Measurements from ENCODE around the gene DCTN4. TPM values are rescaled to one million over a fixed set of nuclear protein-coding genes. Genes with fewer than 3 reads are reported as not detected.

DCTN4 gene
- total and polyA plus RNA-seq, 2 experiments from 2014 or later = 15.4 to 41.8 TPM

DNA sequence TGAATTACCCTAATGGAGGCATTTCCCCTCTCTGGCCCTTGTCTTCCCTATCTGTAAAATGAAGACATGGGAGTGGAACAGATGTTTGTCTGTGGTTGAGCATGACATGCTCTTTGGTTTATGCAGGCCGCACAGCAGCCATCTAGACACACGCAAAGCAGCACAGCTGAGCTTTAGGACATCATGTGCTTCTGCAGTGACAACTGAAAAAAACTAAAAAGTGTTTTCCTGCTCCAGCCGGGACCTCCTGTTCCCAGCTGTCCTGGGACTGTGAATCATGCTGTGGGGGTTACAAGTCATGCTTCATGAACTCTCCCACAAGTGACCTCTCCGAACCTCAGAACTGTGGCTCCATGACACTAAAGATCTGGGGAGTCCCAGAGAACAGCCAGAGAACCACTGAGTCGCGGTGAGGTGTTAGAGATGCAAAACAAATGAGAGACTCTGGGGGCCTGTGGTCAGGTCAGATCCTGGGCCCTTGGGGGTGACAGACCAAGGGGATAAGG is 21.4 kb upstream of the DCTN4 start:
- no peak for ATAC-seq
- Histone ChIP-seq H3K27ac (ENCODE audit: low read depth) (no peak overlapping the region), H3K4me1 (ENCODE audit: insufficient read depth) (peaks cover 13% of the 10 kb centered on the region)

More for the DNA sequence above, 21.4 kb upstream of the DCTN4 start:
- H3K27ac Mint-ChIP-seq = no peak overlapping the region
- TF ChIP-seq ZNF114 (CRISPR knock-in tag; IDR thresholded peaks at IDR 0.05) = no peak
- TF ChIP-seq NANOG (IDR thresholded peaks at IDR 0.05; ENCODE audit: borderline replicate concordance) = no peak
- TF ChIP-seq, protein P1, sequence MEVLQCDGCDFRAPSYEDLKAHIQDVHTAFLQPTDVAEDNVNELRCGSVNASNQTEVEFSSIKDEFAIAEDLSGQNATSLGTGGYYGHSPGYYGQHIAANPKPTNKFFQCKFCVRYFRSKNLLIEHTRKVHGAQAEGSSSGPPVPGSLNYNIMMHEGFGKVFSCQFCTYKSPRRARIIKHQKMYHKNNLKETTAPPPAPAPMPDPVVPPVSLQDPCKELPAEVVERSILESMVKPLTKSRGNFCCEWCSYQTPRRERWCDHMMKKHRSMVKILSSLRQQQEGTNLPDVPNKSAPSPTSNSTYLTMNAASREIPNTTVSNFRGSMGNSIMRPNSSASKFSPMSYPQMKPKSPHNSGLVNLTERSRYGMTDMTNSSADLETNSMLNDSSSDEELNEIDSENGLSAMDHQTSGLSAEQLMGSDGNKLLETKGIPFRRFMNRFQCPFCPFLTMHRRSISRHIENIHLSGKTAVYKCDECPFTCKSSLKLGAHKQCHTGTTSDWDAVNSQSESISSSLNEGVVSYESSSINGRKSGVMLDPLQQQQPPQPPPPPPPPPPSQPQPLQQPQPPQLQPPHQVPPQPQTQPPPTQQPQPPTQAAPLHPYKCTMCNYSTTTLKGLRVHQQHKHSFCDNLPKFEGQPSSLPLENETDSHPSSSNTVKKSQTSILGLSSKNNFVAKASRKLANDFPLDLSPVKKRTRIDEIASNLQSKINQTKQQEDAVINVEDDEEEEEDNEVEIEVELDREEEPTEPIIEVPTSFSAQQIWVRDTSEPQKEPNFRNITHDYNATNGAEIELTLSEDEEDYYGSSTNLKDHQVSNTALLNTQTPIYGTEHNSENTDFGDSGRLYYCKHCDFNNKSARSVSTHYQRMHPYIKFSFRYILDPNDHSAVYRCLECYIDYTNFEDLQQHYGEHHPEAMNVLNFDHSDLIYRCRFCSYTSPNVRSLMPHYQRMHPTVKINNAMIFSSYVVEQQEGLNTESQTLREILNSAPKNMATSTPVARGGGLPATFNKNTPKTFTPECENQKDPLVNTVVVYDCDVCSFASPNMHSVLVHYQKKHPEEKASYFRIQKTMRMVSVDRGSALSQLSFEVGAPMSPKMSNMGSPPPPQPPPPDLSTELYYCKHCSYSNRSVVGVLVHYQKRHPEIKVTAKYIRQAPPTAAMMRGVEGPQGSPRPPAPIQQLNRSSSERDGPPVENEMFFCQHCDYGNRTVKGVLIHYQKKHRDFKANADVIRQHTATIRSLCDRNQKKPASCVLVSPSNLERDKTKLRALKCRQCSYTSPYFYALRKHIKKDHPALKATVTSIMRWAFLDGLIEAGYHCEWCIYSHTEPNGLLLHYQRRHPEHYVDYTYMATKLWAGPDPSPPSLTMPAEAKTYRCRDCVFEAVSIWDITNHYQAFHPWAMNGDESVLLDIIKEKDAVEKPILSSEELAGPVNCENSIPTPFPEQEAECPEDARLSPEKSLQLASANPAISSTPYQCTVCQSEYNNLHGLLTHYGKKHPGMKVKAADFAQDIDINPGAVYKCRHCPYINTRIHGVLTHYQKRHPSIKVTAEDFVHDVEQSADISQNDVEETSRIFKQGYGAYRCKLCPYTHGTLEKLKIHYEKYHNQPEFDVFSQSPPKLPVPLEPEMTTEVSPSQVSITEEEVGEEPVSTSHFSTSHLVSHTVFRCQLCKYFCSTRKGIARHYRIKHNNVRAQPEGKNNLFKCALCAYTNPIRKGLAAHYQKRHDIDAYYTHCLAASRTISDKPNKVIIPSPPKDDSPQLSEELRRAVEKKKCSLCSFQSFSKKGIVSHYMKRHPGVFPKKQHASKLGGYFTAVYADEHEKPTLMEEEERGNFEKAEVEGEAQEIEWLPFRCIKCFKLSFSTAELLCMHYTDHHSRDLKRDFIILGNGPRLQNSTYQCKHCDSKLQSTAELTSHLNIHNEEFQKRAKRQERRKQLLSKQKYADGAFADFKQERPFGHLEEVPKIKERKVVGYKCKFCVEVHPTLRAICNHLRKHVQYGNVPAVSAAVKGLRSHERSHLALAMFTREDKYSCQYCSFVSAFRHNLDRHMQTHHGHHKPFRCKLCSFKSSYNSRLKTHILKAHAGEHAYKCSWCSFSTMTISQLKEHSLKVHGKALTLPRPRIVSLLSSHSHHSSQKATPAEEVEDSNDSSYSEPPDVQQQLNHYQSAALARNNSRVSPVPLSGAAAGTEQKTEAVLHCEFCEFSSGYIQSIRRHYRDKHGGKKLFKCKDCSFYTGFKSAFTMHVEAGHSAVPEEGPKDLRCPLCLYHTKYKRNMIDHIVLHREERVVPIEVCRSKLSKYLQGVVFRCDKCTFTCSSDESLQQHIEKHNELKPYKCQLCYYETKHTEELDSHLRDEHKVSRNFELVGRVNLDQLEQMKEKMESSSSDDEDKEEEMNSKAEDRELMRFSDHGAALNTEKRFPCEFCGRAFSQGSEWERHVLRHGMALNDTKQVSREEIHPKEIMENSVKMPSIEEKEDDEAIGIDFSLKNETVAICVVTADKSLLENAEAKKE (CRISPR knock-in tag; IDR thresholded peaks at IDR 0.05) = no peak
- no peak for TF ChIP-seq EZH2phosphoT487 (IDR thresholded peaks at IDR 0.05; ENCODE audit: unreplicated experiment)
- TF ChIP-seq CREB1 (CRISPR knock-in tag; IDR thresholded peaks at IDR 0.05; ENCODE audit: low read depth) = no peak
- no peak for TF ChIP-seq EZH2 (IDR thresholded peaks at IDR 0.05; ENCODE audit: low read depth, unreplicated experiment)
- TF ChIP-seq STAT1 (IDR thresholded peaks at IDR 0.05; ENCODE audit: unreplicated experiment) = no peak
- TF ChIP-seq, protein P2, sequence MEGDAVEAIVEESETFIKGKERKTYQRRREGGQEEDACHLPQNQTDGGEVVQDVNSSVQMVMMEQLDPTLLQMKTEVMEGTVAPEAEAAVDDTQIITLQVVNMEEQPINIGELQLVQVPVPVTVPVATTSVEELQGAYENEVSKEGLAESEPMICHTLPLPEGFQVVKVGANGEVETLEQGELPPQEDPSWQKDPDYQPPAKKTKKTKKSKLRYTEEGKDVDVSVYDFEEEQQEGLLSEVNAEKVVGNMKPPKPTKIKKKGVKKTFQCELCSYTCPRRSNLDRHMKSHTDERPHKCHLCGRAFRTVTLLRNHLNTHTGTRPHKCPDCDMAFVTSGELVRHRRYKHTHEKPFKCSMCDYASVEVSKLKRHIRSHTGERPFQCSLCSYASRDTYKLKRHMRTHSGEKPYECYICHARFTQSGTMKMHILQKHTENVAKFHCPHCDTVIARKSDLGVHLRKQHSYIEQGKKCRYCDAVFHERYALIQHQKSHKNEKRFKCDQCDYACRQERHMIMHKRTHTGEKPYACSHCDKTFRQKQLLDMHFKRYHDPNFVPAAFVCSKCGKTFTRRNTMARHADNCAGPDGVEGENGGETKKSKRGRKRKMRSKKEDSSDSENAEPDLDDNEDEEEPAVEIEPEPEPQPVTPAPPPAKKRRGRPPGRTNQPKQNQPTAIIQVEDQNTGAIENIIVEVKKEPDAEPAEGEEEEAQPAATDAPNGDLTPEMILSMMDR (conservative IDR thresholded peaks at IDR 0.05; ENCODE audit: low read depth in 2 of 2) = no peak
- no peak for TF ChIP-seq JUNB (IDR thresholded peaks at IDR 0.05; ENCODE audit: unreplicated experiment)
- TF ChIP-seq ZNF331 (CRISPR knock-in tag; IDR thresholded peaks at IDR 0.05; ENCODE audit: low read depth) = no peak
- TF ChIP-seq, protein P3, sequence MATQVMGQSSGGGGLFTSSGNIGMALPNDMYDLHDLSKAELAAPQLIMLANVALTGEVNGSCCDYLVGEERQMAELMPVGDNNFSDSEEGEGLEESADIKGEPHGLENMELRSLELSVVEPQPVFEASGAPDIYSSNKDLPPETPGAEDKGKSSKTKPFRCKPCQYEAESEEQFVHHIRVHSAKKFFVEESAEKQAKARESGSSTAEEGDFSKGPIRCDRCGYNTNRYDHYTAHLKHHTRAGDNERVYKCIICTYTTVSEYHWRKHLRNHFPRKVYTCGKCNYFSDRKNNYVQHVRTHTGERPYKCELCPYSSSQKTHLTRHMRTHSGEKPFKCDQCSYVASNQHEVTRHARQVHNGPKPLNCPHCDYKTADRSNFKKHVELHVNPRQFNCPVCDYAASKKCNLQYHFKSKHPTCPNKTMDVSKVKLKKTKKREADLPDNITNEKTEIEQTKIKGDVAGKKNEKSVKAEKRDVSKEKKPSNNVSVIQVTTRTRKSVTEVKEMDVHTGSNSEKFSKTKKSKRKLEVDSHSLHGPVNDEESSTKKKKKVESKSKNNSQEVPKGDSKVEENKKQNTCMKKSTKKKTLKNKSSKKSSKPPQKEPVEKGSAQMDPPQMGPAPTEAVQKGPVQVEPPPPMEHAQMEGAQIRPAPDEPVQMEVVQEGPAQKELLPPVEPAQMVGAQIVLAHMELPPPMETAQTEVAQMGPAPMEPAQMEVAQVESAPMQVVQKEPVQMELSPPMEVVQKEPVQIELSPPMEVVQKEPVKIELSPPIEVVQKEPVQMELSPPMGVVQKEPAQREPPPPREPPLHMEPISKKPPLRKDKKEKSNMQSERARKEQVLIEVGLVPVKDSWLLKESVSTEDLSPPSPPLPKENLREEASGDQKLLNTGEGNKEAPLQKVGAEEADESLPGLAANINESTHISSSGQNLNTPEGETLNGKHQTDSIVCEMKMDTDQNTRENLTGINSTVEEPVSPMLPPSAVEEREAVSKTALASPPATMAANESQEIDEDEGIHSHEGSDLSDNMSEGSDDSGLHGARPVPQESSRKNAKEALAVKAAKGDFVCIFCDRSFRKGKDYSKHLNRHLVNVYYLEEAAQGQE (IDR thresholded peaks at IDR 0.05; ENCODE audit: unreplicated experiment) = no peak
- H3K4me1 Mint-ChIP-seq = peaks cover 38% of the 10 kb centered on the region
- peaks cover 12% of the 10 kb centered on the region for H3K27me3 Mint-ChIP-seq (ENCODE audit: insufficient read depth, low read depth, poor library complexity)
- H3K79me2 ChIP-seq (replicated peaks; ENCODE audit: insufficient read depth) = peaks cover 9% of the 10 kb centered on the region; the same call in 1 of the 2 replicates
- H3K9me2 ChIP-seq (ENCODE audit: insufficient read depth) = no peaks in the 10 kb centered on the region
- no peaks in the 10 kb centered on the region for H3K9me3 Mint-ChIP-seq
- H3F3A ChIP-seq (replicated peaks; ENCODE audit: low read depth) = no peaks in the 10 kb centered on the region
- H4K20me1 ChIP-seq (replicated peaks; ENCODE audit: insufficient read depth) = no peaks in the 10 kb centered on the region
- H2AFZ ChIP-seq = no peak overlapping the region
- H3K36me3 ChIP-seq (ENCODE audit: insufficient read depth) = no peaks in the 10 kb centered on the region
- peaks cover 1% of the 10 kb centered on the region for H3K36me3 Mint-ChIP-seq (ENCODE audit: low read depth)
- no peak overlapping the region for H3K4me3 ChIP-seq
- no peak for DNase-seq (ENCODE audit: low spot score)
- H3K27me3 ChIP-seq (ENCODE audit: insufficient read depth) = peaks cover 17% of the 10 kb centered on the region
- H3K4me2 ChIP-seq = no peak overlapping the region
- peak overlapping the region; percentile 94; the same call in 2 of the 3 replicates for H3K4me3 Mint-ChIP-seq
